Measurements from ENCODE around the gene KSR2. TPM values are rescaled to one million over a fixed set of nuclear protein-coding genes. Genes with fewer than 3 reads are reported as not detected.

Gene KSR2
- total and polyA plus RNA-seq, 2 of the 4 experiments (the other 2 are of a cell fraction) = not detected

DNA sequence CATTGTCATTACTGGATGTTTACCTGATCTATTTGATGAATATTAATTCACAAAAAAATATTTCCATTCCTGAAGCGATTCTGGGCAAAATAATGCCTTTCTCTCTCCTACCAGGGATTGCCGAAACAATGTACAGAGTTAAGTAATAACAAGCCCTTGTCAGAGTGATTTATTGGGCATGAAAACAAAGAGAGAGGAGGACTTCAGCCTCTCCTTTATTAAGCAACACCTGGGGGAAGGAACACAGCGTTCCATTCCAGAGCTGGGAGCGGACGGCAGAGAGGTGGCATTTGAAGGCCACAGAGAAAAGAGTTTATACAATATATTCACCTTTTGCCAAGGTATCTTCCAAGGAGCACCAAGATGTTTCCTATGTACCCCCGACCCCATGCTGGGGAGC is 165.8 kb downstream of the KSR2 start:
- BruUV-seq (replicated peaks) = no TSS peak
- intact Hi-C loops (cut with micrococcal nuclease) = no loop called here
- no peak overlapping the region for H3K4ac ChIP-seq (ENCODE audit: low read depth, low read length)
- H3K9me3 ChIP-seq (ENCODE audit: control insufficient read depth, insufficient read depth, low read length) = peaks cover 27% of the 10 kb centered on the region
- H3K79me1 ChIP-seq (ENCODE audit: low read depth in 1 of 2, low read length in 2 of 2) = no peaks in the 10 kb centered on the region
- no peaks in the 10 kb centered on the region for H3K27me3 ChIP-seq (ENCODE audit: control insufficient read depth, insufficient read depth, low read length)
- DNase-seq (no peak), ATAC-seq (ENCODE audit: low read depth) (no peak)
- H2AFZ ChIP-seq (replicated peaks; ENCODE audit: low read length, poor library complexity) = no peak overlapping the region
- H2BK120ac ChIP-seq (ENCODE audit: low read depth, low read length) = no peak overlapping the region
- no peaks in the 10 kb centered on the region for H4K20me1 ChIP-seq (ENCODE audit: insufficient read depth, low read length)
- H3K4me2 ChIP-seq (ENCODE audit: low read depth, low read length) = no peak overlapping the region
- no CpG with 5 or more reads among the region's 6 CpGs for WGBS, 2 experiments (ENCODE audit: extremely low coverage in 2 of 2, insufficient read length in 1 of 2)
- no peak overlapping the region for H4K91ac ChIP-seq (ENCODE audit: insufficient read depth, low read depth, low read length)
- H2BK20ac ChIP-seq (ENCODE audit: low read depth, low read length) = no peak overlapping the region
- dilution Hi-C loops (cut with HindIII; ENCODE audit: low sequenced_read_pairs, unreplicated experiment) = no loop called here
- no peak overlapping the region for H2AK5ac ChIP-seq (ENCODE audit: low read depth, low read length)
- H3K36me3 ChIP-seq (ENCODE audit: control insufficient read depth, insufficient read depth, low read length) = no peaks in the 10 kb centered on the region
- H3K9ac ChIP-seq (ENCODE audit: low read depth, low read length) = no peak overlapping the region
- H4K8ac ChIP-seq (ENCODE audit: low read depth in 2 of 2, low read length in 2 of 2) = no peak overlapping the region
- no peak overlapping the region for H3K56ac ChIP-seq (ENCODE audit: extremely low read depth, insufficient read depth, low read length)
- ChIA-PET POLR2A (ENCODE audit: unreplicated experiment) (no interaction called here), CTCF (no interaction called here)
- H3K18ac ChIP-seq (ENCODE audit: low read depth, low read length) = no peak overlapping the region
- H3K27ac ChIP-seq (ENCODE audit: insufficient read depth, low read length) = no peak overlapping the region
- H2BK5ac ChIP-seq (ENCODE audit: low read depth, low read length, poor library complexity, severe bottlenecking) = no peak overlapping the region
- H3K4me3 ChIP-seq (ENCODE audit: insufficient read depth, low read depth, low read length) = no peak overlapping the region
- H4K5ac ChIP-seq (ENCODE audit: low read depth, low read length) = no peak overlapping the region
- no peak overlapping the region for H3K23ac ChIP-seq (ENCODE audit: low read depth, low read length)
- no peak overlapping the region for H3K14ac ChIP-seq (replicated peaks; ENCODE audit: low read depth, low read length)
- in situ Hi-C loops (cut with MboI; ENCODE audit: low sequenced_read_pairs) = no loop called here
- TF ChIP-seq MAZ (IDR thresholded peaks at IDR 0.05; ENCODE audit: borderline replicate concordance, low read depth, low read length) = no peak
- TF ChIP-seq RAD21 (IDR thresholded peaks at IDR 0.05; ENCODE audit: low read length) = no peak
- TF ChIP-seq RCOR1 (IDR thresholded peaks at IDR 0.05; ENCODE audit: insufficient replicate concordance, low read length) = no peak
- no peak for TF ChIP-seq BHLHE40 (IDR thresholded peaks at IDR 0.05; ENCODE audit: low read depth, low read length)
- TF ChIP-seq RFX5 (IDR thresholded peaks at IDR 0.05; ENCODE audit: low read depth, low read length) = no peak
- TF ChIP-seq, protein P1, sequence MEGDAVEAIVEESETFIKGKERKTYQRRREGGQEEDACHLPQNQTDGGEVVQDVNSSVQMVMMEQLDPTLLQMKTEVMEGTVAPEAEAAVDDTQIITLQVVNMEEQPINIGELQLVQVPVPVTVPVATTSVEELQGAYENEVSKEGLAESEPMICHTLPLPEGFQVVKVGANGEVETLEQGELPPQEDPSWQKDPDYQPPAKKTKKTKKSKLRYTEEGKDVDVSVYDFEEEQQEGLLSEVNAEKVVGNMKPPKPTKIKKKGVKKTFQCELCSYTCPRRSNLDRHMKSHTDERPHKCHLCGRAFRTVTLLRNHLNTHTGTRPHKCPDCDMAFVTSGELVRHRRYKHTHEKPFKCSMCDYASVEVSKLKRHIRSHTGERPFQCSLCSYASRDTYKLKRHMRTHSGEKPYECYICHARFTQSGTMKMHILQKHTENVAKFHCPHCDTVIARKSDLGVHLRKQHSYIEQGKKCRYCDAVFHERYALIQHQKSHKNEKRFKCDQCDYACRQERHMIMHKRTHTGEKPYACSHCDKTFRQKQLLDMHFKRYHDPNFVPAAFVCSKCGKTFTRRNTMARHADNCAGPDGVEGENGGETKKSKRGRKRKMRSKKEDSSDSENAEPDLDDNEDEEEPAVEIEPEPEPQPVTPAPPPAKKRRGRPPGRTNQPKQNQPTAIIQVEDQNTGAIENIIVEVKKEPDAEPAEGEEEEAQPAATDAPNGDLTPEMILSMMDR (conservative IDR thresholded peaks at IDR 0.05; ENCODE audit: low read depth, low read length) = no peak
- TF ChIP-seq SMC3 (IDR thresholded peaks at IDR 0.05; ENCODE audit: low read depth, low read length) = no peak
- TF ChIP-seq CEBPB (IDR thresholded peaks at IDR 0.05; ENCODE audit: low read depth, low read length) = no peak
- no peak for TF ChIP-seq CHD1 (IDR thresholded peaks at IDR 0.05; ENCODE audit: low read depth, low read length)
- TF ChIP-seq MAFK (IDR thresholded peaks at IDR 0.05; ENCODE audit: low read depth, low read length) = no peak
- TF ChIP-seq FOS (IDR thresholded peaks at IDR 0.05; ENCODE audit: low read depth, low read length) = no peak
- no peak for TF ChIP-seq MXI1 (IDR thresholded peaks at IDR 0.05; ENCODE audit: borderline replicate concordance, low read depth, low read length)
- TF ChIP-seq, protein P2, sequence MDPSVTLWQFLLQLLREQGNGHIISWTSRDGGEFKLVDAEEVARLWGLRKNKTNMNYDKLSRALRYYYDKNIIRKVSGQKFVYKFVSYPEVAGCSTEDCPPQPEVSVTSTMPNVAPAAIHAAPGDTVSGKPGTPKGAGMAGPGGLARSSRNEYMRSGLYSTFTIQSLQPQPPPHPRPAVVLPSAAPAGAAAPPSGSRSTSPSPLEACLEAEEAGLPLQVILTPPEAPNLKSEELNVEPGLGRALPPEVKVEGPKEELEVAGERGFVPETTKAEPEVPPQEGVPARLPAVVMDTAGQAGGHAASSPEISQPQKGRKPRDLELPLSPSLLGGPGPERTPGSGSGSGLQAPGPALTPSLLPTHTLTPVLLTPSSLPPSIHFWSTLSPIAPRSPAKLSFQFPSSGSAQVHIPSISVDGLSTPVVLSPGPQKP (IDR thresholded peaks at IDR 0.05; ENCODE audit: borderline replicate concordance, low read depth, low read length) = no peak
- TF ChIP-seq, protein P3, sequence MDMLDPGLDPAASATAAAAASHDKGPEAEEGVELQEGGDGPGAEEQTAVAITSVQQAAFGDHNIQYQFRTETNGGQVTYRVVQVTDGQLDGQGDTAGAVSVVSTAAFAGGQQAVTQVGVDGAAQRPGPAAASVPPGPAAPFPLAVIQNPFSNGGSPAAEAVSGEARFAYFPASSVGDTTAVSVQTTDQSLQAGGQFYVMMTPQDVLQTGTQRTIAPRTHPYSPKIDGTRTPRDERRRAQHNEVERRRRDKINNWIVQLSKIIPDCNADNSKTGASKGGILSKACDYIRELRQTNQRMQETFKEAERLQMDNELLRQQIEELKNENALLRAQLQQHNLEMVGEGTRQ (IDR thresholded peaks at IDR 0.05; ENCODE audit: low read depth, low read length) = no peak
- no peak for TF ChIP-seq NFE2L2 (IDR thresholded peaks at IDR 0.05; ENCODE audit: low read depth, low read length)
- no peak for TF ChIP-seq POLR2A (IDR thresholded peaks at IDR 0.05; ENCODE audit: low read depth, low read length)
- H3K4me1 ChIP-seq (ENCODE audit: control insufficient read depth, insufficient read depth, low read length) = no peaks in the 10 kb centered on the region
- no peaks in the 10 kb centered on the region for H3K9me1 ChIP-seq (ENCODE audit: insufficient read depth, low read length)
- H2AK9ac ChIP-seq (replicated peaks; ENCODE audit: low read depth, low read length, poor library complexity) = no peak overlapping the region
- no peak overlapping the region for H2BK15ac ChIP-seq (ENCODE audit: low read depth, low read length)

Measured in IMR-90 (cell line).